SJSA1 (cell line): ENCODE results near the gene FGFR4. TPM values are rescaled to one million over a fixed set of nuclear protein-coding genes. Genes with fewer than 3 reads are reported as not detected.

Experiments
- DNase-seq, 2 experiments: peaks; one replicate each; pipeline ENCODE4 v3.0.0-alpha.2; 2015 to 2020; ENCODE audit warnings: low spot score in 2 of 2, low read depth in 1 of 2
- H3K27ac ChIP-seq: fragments of 250-450 bp; sonication (Bioruptor Pico); 2 replicates; pipeline ENCODE4 v1.5.1; 2020; ENCODE audit warnings: mild to moderate bottlenecking, moderate library complexity
- H3K27me3 ChIP-seq: fragments of 250-450 bp; sonication (Bioruptor Pico); replicated peaks from 2 replicates; pipeline ENCODE4 v1.5.1; 2020; ENCODE audit warnings: mild to moderate bottlenecking, moderate library complexity
- H3K36me3 ChIP-seq: fragments of 250-450 bp; sonication (Bioruptor Pico); 2 replicates; pipeline ENCODE4 v1.5.1; 2020; ENCODE audit warnings: mild to moderate bottlenecking
- H3K4me1 ChIP-seq: fragments of 250-450 bp; sonication (Bioruptor Pico); replicated peaks from 2 replicates; pipeline ENCODE4 v1.6.1; 2021; ENCODE audit warnings: mild to moderate bottlenecking
- H3K4me3 ChIP-seq: fragments of 250-450 bp; sonication (Bioruptor Pico); 2 replicates; pipeline ENCODE4 v1.5.1; 2020; ENCODE audit warnings: mild to moderate bottlenecking
- H3K9me3 ChIP-seq: fragments of 250-450 bp; sonication (Bioruptor Pico); replicated peaks from 2 replicates; pipeline ENCODE4 v1.5.1; 2020; ENCODE audit warnings: mild to moderate bottlenecking
- total RNA-seq: library from RNA; depleted of rRNA; stranded (reverse); fragments of >200 nt; shearing (Covaris generic); gene quantifications from 2 replicates; pipeline ENCODE4 v1.2.3, GENCODE V29; 2014; rRNA removed

The FGFR4 gene
- total RNA-seq, 1 experiment from 2014 or later = 4.1 TPM

GRCh38 chr5:177140312-177140711 is 53.6 kb downstream of the FGFR4 start:
- Histone ChIP-seq H3K27ac (no peak overlapping the region), H3K27me3 (no peaks in the 10 kb centered on the region), H3K9me3 (no peaks in the 10 kb centered on the region), H3K4me3 (no peak overlapping the region), H3K36me3 (peaks cover 93% of the 10 kb centered on the region), H3K4me1 (peaks cover 19% of the 10 kb centered on the region)
- DNase-seq = no peak

- Histone ChIP-seq H3K27ac (no peak overlapping the region), H3K36me3 (peaks cover 92% of the 10 kb centered on the region), H3K27me3 (no peaks in the 10 kb centered on the region), H3K4me3 (no peak overlapping the region), H3K9me3 (no peaks in the 10 kb centered on the region), H3K4me1 (peaks cover 11% of the 10 kb centered on the region)
- no peak for DNase-seq
Observed at GRCh38 chr5:177141496-177141895, 54.8 kb downstream of the FGFR4 start.

- DNase-seq = no peak
- H3K36me3 ChIP-seq = peaks cover 92% of the 10 kb centered on the region
- no peaks in the 10 kb centered on the region for H3K27me3 ChIP-seq
- H3K27ac ChIP-seq = no peak overlapping the region
- peaks cover 16% of the 10 kb centered on the region for H3K4me1 ChIP-seq
- H3K9me3 ChIP-seq = no peaks in the 10 kb centered on the region; the same call in 1 of the 2 replicates
- H3K4me3 ChIP-seq = no peak overlapping the region
Observed at GRCh38 chr5:177142098-177142611, 55.4 kb downstream of the FGFR4 start.

GRCh38 chr5:177142778-177143177 is 56.1 kb downstream of the FGFR4 start:
- peaks cover 15% of the 10 kb centered on the region for H3K4me1 ChIP-seq
- DNase-seq = no peak
- no peak overlapping the region for H3K4me3 ChIP-seq
- H3K27me3 ChIP-seq = no peaks in the 10 kb centered on the region
- H3K36me3 ChIP-seq = peaks cover 90% of the 10 kb centered on the region
- no peaks in the 10 kb centered on the region; the same call in 1 of the 2 replicates for H3K9me3 ChIP-seq
- H3K27ac ChIP-seq = no peak overlapping the region

- Histone ChIP-seq H3K4me3 (no peak overlapping the region), H3K36me3 (peaks cover 92% of the 10 kb centered on the region), H3K9me3 (no peaks in the 10 kb centered on the region; the same call in 1 of the 2 replicates), H3K27me3 (no peaks in the 10 kb centered on the region), H3K4me1 (peaks cover 13% of the 10 kb centered on the region), H3K27ac (peak overlapping the region; percentile 33; the same call in 1 of the 2 replicates)
- DNase-seq = peak in 1 of 2 experiments; percentile 53
Observed at GRCh38 chr5:177146891-177147638, 60.4 kb downstream of the FGFR4 start.

Other genes starting within 250 kb of the FGFR4 start
- not detected in 2 replicates for gene HK3, start 187.6 kb upstream of the FGFR4 start, total RNA-seq
- 24.4 and 41.2 TPM in 2 replicates for gene UIMC1, start 80.1 kb upstream of the FGFR4 start, total RNA-seq
- gene ZNF346, start 64.2 kb upstream of the FGFR4 start, total RNA-seq = 25.2 and 64.9 TPM in 2 replicates
- 41.4 and 47.7 TPM in 2 replicates for gene NSD1, start 46.9 kb downstream of the FGFR4 start, total RNA-seq
- 37.6 and 56.2 TPM in 2 replicates for gene RAB24, start 216.8 kb downstream of the FGFR4 start, total RNA-seq
- 456 and 457 TPM in 2 replicates for gene PRELID1, start 216.9 kb downstream of the FGFR4 start, total RNA-seq
- 121 and 296 TPM in 2 replicates for gene MXD3, start 225.0 kb downstream of the FGFR4 start, total RNA-seq